ENCODE data around the gene FBXL12.

- no peak for TF ChIP-seq CTCF (conservative IDR thresholded peaks at IDR 0.05; ENCODE audit: low read depth, low read length)
- no peak for TF ChIP-seq ELK1 (IDR thresholded peaks at IDR 0.05; ENCODE audit: borderline replicate concordance, low read depth, low read length)
- no peak for TF ChIP-seq NFE2L2 (IDR thresholded peaks at IDR 0.05; ENCODE audit: low read depth, low read length)
- no peak for TF ChIP-seq MAZ (IDR thresholded peaks at IDR 0.05; ENCODE audit: borderline replicate concordance, low read depth, low read length)
- no peak for TF ChIP-seq MAFK (IDR thresholded peaks at IDR 0.05; ENCODE audit: low read depth, low read length)
- no peak for TF ChIP-seq RFX5 (IDR thresholded peaks at IDR 0.05; ENCODE audit: low read depth, low read length)
Measured at GRCh38 chr19:9862938-9863337, 44.1 kb upstream of the FBXL12 start.
